HepG2 (cell line): Measurements from ENCODE around the gene CABLES2.
A peak's percentile ranks its signal among the peaks of the same experiment; 100 is the strongest.

ENCODE experiments used
- AKAP8 ChIP-seq: sonication (generic); formaldehyde crosslinking; IDR thresholded peaks from 2 replicates; pipeline ENCODE4 v1.5.1; 2020; ENCODE audit warnings: mild to moderate bottlenecking, missing genetic modification reagents
- GATAD1 ChIP-seq: IDR thresholded peaks from 2 replicates; pipeline ENCODE4 v1.6.1; 2016; ENCODE audit warnings: missing genetic modification reagents, missing compliant biosample characterization
- TF ChIP-seq, protein P1 (sequence below): sonication (generic); formaldehyde crosslinking; IDR thresholded peaks from 2 replicates; pipeline ENCODE4 v1.5.0; 2020; ENCODE audit warnings: mild to moderate bottlenecking, missing genetic modification reagents, moderate library complexity
- TF ChIP-seq, protein P2 (sequence below): sonication (generic); formaldehyde crosslinking; IDR thresholded peaks from 2 replicates; pipeline ENCODE4 v1.4.0; 2020; ENCODE audit warnings: mild to moderate bottlenecking, missing genetic modification reagents

- TF ChIP-seq AKAP8 (CRISPR knock-in tag) (no peak), GATAD1 (CRISPR knock-in tag) (no peak)
- TF ChIP-seq, protein P1, sequence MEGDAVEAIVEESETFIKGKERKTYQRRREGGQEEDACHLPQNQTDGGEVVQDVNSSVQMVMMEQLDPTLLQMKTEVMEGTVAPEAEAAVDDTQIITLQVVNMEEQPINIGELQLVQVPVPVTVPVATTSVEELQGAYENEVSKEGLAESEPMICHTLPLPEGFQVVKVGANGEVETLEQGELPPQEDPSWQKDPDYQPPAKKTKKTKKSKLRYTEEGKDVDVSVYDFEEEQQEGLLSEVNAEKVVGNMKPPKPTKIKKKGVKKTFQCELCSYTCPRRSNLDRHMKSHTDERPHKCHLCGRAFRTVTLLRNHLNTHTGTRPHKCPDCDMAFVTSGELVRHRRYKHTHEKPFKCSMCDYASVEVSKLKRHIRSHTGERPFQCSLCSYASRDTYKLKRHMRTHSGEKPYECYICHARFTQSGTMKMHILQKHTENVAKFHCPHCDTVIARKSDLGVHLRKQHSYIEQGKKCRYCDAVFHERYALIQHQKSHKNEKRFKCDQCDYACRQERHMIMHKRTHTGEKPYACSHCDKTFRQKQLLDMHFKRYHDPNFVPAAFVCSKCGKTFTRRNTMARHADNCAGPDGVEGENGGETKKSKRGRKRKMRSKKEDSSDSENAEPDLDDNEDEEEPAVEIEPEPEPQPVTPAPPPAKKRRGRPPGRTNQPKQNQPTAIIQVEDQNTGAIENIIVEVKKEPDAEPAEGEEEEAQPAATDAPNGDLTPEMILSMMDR: no peak
- TF ChIP-seq, protein P2, sequence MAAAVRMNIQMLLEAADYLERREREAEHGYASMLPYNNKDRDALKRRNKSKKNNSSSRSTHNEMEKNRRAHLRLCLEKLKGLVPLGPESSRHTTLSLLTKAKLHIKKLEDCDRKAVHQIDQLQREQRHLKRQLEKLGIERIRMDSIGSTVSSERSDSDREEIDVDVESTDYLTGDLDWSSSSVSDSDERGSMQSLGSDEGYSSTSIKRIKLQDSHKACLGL (CRISPR knock-in tag): 0 out of 2 replicates have a peak, but pooled peaks have one; percentile 1
Observed at GRCh38 chr20:62427172-62428001, 20.3 kb upstream of the CABLES2 start, which contains the start of gene RBBP8NL.
